Measurements from ENCODE around the gene CYP8B1. TPM values are rescaled to one million over a fixed set of nuclear protein-coding genes. Genes with fewer than 3 reads are reported as not detected.

CYP8B1 gene
- total and polyA plus RNA-seq, 2 donors, result 0.10 TPM; not detected in 1

DNA sequence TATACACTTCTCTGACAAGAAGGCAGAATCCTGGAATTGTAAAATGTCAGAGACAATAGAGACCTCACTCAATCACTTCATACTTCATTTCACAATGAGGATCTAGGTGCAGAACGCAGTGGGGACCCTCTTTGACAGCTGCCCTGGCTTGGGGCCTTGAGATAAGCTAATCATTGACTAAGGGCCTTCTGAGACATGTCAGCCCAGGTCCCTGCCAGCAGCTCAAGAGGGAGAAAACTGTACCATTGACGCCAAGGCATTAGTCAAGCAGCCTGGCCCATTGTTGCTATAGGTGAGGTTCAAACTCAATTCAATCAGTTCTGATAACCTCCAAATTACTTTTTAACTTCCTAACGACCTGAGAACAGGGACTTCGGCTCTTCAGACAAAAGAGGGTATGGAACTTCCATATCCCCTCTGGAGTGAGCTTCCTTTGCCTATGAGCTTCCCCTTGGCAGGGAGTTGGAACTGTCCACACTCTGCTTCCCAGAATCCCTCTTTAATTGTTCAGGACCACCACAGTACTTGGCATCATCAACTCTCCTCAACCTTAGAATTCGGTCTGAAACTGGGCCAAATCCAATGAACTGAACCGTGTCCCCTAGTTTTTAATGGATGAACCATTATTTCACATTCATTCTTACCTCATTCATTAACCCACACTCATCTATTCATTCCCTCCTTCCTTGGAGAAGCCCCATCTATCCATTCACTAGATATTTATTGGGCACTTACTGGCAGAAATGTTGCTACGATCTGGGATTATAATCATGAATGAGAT, 1.5 kb upstream of the CYP8B1 start:
- no peak overlapping the region for H3K27ac ChIP-seq (ENCODE audit: low read depth)
- no peaks in the 10 kb centered on the region for H3K36me3 ChIP-seq (ENCODE audit: insufficient read depth)
- no peak for DNase-seq (ENCODE audit: extremely low spot score)
- WGBS, result 73% methylated on average over 7 of the region's 7 CpGs
- H3K4me3 ChIP-seq (ENCODE audit: low read depth, low read length), result no peak overlapping the region
- no peaks in the 10 kb centered on the region for H3K4me1 ChIP-seq (ENCODE audit: insufficient read depth)

DNA sequence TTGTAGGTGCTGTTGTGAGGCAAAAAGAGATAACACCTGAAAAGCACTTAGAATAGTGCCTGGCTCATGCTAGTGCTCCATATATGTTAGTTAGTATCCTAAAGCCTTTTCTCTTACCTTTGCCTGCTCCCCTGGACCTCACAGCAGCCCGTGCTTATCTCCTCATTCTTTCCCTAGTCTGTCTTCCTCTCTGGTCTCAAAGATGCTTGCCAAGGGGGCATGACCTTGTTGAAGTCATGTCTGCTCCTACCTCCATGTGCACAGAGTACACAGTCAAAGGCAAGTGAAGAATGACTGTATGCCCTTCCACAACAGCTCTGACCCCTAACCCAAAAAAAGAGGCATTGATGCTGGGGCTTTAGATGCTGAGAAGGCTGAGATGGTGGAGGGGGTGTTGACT, 722 bp upstream of the CYP8B1 start:
- Histone ChIP-seq H3K4me3 (ENCODE audit: low read depth, low read length) (no peak overlapping the region), H3K27ac (ENCODE audit: low read depth) (no peak overlapping the region), H3K4me1 (ENCODE audit: insufficient read depth) (no peaks in the 10 kb centered on the region), H3K36me3 (ENCODE audit: insufficient read depth) (no peaks in the 10 kb centered on the region)
- no peak for DNase-seq (ENCODE audit: extremely low spot score)
- 57% methylated on average over 1 of the region's 1 CpG for WGBS

DNA sequence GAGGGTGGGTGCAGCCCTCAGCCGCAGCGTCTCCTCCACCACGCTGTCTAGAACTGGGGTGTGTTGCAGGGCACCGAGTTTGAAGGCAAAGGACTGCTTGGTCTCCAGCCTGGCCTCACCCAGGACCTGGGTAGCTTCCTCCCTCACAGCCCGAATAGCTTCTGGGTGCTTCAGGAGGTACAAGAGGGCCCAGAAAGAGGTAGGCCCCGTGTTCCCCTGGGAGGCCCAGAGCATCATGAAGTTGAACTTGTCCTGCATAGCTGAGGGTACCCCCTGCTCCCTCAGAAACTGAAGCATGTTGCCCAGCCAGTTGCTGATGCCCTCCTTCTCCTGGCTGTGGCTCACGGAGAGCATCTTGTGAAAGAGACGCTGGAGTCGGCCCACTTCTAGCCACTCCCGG, 930 bp downstream of the CYP8B1 start:
- WGBS, result 88% methylated on average over 10 of the region's 10 CpGs
- H3K36me3 ChIP-seq (ENCODE audit: insufficient read depth), result no peaks in the 10 kb centered on the region
- no peak for DNase-seq (ENCODE audit: extremely low spot score)
- no peak overlapping the region for H3K4me3 ChIP-seq (ENCODE audit: low read depth, low read length)
- H3K4me1 ChIP-seq (ENCODE audit: insufficient read depth), result no peaks in the 10 kb centered on the region
- H3K27ac ChIP-seq (ENCODE audit: low read depth), result no peak overlapping the region

DNA sequence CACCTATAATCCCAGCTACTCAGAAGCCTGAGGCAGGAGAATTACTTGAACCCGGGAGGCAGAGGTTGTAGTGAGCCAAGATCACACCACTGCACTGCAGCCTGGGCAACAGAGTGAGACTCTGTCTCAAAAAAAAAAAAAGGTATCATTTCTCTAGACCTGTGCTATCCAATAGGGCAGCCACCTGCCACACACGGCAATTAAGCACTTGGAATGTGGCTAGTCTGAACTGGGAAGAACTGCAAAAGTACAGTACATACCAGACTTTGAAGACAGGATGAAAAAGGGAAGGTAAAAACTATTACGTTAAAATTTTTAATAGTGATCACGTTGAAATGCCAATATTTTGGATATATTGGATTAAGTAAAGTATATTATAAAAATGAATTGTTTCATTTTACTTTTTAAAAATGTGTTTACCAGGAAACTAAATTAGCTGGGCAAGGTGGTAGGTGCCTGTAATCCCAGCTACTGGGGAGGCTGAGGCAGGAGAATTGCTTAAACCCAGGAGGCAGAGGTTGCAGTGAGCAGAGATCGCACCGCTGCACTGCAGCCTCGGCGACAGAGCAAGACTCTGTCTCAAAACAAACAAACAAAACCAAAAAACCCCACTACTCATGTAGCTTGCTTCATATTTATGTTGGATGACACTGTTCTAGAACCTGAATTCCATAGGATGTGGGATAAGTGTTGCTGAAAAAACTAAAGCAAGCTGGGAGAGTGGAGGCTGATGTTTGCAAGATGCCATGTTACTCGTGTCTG, 2.3 kb downstream of the CYP8B1 start:
- no peaks in the 10 kb centered on the region for H3K4me1 ChIP-seq (ENCODE audit: insufficient read depth)
- H3K27ac ChIP-seq (ENCODE audit: low read depth), result no peak overlapping the region
- H3K36me3 ChIP-seq (ENCODE audit: insufficient read depth), result no peaks in the 10 kb centered on the region
- DNase-seq (ENCODE audit: extremely low spot score), result no peak
- no peak overlapping the region for H3K4me3 ChIP-seq (ENCODE audit: low read depth, low read length)
- 79% methylated on average over 9 of the region's 9 CpGs for WGBS

DNA sequence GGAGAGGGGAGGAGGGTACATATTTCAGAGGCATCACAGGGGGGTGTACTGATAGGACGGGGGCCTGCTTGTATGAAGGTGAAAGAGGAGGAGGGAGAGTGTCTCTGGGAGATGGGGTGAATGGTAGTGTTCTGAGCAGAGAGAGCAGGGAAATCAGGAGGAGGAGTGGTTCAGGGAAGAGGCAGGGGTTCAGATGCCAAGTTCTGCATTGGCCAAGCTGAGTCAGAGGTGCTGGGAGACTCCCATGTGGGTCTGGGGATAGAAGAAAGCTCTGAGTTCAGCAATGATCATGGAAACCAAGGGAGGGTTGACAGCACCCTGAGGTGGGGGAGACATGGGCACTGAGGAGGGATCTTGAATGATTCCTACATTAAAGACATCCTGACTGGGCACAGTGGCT, 3.0 kb downstream of the CYP8B1 start:
- no peak overlapping the region for H3K4me3 ChIP-seq (ENCODE audit: low read depth, low read length)
- whole genome bisulfite sequencing, result 67% methylated on average over 1 of the region's 1 CpG
- H3K27ac ChIP-seq (ENCODE audit: low read depth), result no peak overlapping the region
- no peak for DNase-seq (ENCODE audit: extremely low spot score)
- H3K36me3 ChIP-seq (ENCODE audit: insufficient read depth), result no peaks in the 10 kb centered on the region
- no peaks in the 10 kb centered on the region for H3K4me1 ChIP-seq (ENCODE audit: insufficient read depth)

DNA sequence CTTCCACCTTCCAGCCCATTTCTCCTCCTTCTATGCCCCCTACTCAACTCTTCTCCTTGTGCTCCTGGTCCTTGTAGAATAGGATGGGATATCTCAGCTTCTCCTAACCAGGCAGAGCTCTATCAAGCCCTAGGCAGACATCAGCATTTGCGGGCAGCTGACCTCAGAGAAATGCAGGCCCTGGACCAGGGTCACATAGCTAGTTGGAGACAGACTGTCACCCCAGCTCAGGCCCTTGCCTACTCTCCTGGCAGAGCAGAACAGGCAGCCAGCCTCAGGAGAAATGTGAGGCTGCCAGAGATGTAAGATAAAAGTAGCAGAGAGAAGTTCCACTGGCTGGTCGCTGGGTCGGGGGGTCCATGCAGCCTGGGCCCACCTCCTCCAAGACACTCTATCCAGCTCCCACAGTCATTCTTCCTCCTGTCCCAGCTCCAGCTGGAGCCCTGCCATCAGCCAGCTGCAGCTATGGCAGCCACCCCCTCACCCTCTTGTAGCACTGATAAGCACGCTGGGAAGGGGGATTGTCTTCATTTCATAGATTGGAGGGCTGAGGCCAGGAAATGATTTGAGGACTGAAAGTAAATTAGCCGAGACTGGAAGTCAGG, 4.0 kb downstream of the CYP8B1 start:
- Histone ChIP-seq H3K4me3 (ENCODE audit: low read depth, low read length) (no peak overlapping the region), H3K27ac (ENCODE audit: low read depth) (no peak overlapping the region), H3K4me1 (ENCODE audit: insufficient read depth) (no peaks in the 10 kb centered on the region), H3K36me3 (ENCODE audit: insufficient read depth) (no peaks in the 10 kb centered on the region)
- WGBS, result 35% methylated on average over 5 of the region's 5 CpGs
- no peak for DNase-seq (ENCODE audit: extremely low spot score)

DNA sequence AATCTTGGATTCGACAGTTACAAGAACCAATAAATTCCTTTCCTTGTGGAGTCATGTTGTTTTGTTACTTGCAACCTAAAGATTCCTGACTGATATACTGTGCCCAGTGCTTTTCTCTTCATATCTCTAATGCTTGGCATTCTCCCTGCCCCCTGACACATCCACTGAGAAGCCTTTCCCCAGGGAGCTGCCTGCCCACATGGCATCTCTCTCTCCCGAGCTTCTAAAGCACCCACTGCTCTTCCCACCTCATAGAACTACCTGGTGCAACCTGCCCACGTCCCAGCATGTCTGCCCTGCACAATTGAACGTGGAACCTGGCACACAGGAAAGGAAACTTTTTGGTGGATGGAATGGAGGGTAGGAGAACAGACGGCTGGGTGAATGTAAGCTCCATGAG, 6.8 kb downstream of the CYP8B1 start:
- Histone ChIP-seq H3K4me1 (ENCODE audit: insufficient read depth) (no peaks in the 10 kb centered on the region), H3K27ac (ENCODE audit: low read depth) (no peak overlapping the region), H3K4me3 (ENCODE audit: low read depth, low read length) (no peak overlapping the region), H3K36me3 (ENCODE audit: insufficient read depth) (no peaks in the 10 kb centered on the region)
- no peak for DNase-seq (ENCODE audit: extremely low spot score)
- WGBS, result 73% methylated on average over 5 of the region's 5 CpGs

DNA sequence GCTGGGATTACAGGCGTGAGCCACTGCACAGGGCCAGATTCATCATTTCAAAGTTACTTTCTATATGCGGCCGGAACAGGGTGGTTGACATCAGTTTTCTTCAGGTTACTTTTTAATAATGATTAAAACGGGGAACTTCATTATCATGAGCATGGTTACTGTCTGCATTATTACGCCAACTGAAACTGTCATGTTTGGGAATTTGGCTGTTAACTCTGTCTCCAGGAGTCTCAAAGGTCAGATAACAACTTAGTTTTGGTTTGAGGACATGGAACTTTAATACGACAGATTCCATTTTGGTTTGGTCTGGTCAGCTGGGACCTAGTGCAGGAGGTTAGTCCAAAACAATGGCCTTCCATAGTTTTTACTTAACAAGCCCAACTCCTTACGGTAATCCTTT, 8.5 kb downstream of the CYP8B1 start:
- Histone ChIP-seq H3K27ac (ENCODE audit: low read depth) (no peak overlapping the region), H3K4me3 (ENCODE audit: low read depth, low read length) (no peak overlapping the region), H3K4me1 (ENCODE audit: insufficient read depth) (no peaks in the 10 kb centered on the region), H3K36me3 (ENCODE audit: insufficient read depth) (no peaks in the 10 kb centered on the region)
- DNase-seq (ENCODE audit: extremely low spot score), result no peak
- WGBS, result 76% methylated on average over 7 of the region's 7 CpGs

DNA sequence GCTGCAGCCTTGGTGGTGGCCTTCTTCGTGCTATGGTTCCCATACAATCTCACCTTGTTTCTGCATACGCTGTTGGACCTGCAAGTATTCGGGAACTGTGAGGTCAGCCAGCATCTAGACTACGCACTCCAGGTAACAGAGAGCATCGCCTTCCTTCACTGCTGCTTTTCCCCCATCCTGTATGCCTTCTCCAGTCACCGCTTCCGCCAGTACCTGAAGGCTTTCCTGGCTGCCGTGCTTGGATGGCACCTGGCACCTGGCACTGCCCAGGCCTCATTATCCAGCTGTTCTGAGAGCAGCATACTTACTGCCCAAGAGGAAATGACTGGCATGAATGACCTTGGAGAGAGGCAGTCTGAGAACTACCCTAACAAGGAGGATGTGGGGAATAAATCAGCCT, 10.4 kb downstream of the CYP8B1 start:
- Histone ChIP-seq H3K27ac (ENCODE audit: low read depth) (no peak overlapping the region), H3K4me1 (ENCODE audit: insufficient read depth) (no peaks in the 10 kb centered on the region), H3K36me3 (ENCODE audit: insufficient read depth) (no peaks in the 10 kb centered on the region), H3K4me3 (ENCODE audit: low read depth, low read length) (no peak overlapping the region)
- WGBS, result 95% methylated on average over 8 of the region's 8 CpGs
- no peak for DNase-seq (ENCODE audit: extremely low spot score)

DNA sequence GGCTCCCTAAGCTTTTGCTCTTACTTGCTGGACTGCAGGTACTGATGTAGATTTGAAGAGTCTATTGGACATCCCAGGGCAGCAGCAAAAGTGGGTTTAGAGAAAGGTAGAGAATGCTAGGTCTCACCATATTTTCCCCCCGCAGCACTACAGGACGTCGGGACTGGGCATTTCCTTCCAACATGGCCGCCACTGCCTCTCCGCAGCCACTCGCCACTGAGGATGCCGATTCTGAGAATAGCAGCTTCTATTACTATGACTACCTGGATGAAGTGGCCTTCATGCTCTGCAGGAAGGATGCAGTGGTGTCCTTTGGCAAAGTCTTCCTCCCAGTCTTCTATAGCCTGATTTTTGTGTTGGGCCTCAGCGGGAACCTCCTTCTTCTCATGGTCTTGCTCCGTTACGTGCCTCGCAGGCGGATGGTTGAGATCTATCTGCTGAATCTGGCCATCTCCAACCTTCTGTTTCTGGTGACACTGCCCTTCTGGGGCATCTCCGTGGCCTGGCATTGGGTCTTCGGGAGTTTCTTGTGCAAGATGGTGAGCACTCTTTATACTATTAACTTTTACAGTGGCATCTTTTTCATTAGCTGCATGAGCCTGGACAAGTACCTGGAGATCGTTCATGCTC, 11.2 kb downstream of the CYP8B1 start:
- no peak for DNase-seq (ENCODE audit: extremely low spot score)
- Histone ChIP-seq H3K4me3 (ENCODE audit: low read depth, low read length) (no peak overlapping the region), H3K27ac (ENCODE audit: low read depth) (no peak overlapping the region), H3K36me3 (ENCODE audit: insufficient read depth) (no peaks in the 10 kb centered on the region), H3K4me1 (ENCODE audit: insufficient read depth) (no peaks in the 10 kb centered on the region)
- WGBS, result 95% methylated on average over 15 of the region's 15 CpGs

DNA sequence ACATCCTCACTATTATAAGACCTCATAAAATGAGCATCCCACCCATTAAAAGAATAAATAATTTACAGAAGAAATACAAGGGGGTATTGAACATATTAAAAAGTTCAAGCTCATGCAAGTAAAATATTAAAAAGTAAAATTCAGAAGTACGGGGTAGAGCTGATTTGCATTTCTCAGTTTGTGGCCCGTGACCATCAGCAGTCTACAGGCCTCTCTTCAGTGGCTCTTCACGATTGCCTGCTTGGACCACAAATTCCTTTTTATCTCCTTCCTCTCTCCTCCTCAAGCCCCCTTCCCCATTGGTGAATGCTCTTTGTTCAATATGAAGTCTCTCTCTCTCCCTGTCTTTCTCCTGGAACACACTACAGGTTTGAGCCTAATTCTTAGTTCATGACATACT, 19.1 kb downstream of the CYP8B1 start:
- Histone ChIP-seq H3K27ac (ENCODE audit: low read depth) (no peak overlapping the region), H3K36me3 (ENCODE audit: insufficient read depth) (no peaks in the 10 kb centered on the region), H3K4me1 (ENCODE audit: insufficient read depth) (no peaks in the 10 kb centered on the region), H3K4me3 (ENCODE audit: low read depth, low read length) (no peak overlapping the region)
- WGBS, result 88% methylated on average over 3 of the region's 3 CpGs
- no peak for DNase-seq (ENCODE audit: extremely low spot score)

DNA sequence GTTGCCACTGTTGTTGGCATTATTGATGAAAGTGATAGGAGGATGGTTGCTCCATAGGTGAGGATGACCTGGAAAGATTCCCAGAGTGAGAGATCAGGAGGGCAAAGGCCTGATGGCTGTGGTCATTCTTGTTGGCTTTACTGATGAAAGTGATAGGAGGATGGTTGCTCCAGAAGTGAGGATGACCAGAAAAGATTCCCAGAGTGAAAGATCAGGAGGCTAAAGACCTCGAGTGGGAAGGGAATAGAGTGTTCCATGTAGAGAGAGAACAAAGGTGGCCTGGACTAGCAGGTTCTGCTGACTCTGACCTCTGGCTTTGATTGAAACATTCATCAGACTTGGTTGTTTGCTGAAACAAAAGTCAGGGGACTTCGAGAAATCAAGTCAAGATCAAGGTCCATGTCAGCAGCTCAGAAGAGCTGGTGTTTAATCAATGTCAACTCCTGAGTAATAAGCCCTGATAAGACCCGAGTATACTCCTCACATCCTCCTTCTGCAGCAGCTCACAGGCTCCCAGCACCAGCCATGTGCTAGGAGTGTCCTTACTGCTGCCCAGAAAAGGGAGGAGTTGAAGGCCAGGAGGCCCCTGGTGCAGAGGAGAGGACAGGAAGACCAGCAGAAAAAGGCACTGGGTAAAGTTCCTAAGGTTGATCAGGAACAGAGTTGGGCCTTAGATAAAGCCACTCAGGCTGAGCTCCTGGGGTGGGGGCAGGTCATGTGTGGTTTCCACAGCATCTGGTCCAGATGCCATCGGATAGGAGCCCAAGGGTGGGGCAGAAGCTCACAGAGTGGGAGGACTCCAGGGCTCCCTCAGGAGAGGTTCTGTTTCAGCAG, 19.9 kb downstream of the CYP8B1 start:
- H3K4me3 ChIP-seq (ENCODE audit: low read depth, low read length), result no peak overlapping the region
- WGBS, result 63% methylated on average over 4 of the region's 4 CpGs
- DNase-seq (ENCODE audit: extremely low spot score), result no peak
- no peaks in the 10 kb centered on the region for H3K4me1 ChIP-seq (ENCODE audit: insufficient read depth)
- H3K27ac ChIP-seq (ENCODE audit: low read depth), result no peak overlapping the region
- H3K36me3 ChIP-seq (ENCODE audit: insufficient read depth), result no peaks in the 10 kb centered on the region

DNA sequence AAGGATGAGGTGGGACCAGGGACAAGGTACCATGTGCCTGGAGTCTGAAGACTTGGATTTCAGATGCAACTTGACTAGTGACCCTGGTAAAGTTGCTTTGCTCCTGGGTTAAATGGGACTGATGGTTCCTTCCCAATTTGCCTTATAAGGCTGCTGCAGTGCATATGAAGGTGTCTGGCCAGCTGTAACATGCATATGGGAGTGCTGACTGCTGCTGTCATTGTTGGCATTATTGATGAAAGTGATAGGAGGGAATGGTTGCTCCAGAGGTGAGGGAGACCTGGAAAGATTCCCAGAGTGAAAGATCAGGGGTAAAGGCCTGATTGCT, 20.5 kb downstream of the CYP8B1 start:
- Histone ChIP-seq H3K4me3 (ENCODE audit: low read depth, low read length) (no peak overlapping the region), H3K36me3 (ENCODE audit: insufficient read depth) (no peaks in the 10 kb centered on the region), H3K27ac (ENCODE audit: low read depth) (no peak overlapping the region), H3K4me1 (ENCODE audit: insufficient read depth) (no peaks in the 10 kb centered on the region)
- no peak for DNase-seq (ENCODE audit: extremely low spot score)
